CD8-positive, alpha-beta memory T cell (primary cell): ENCODE results near the gene MYMX. TPM values are rescaled to one million over a fixed set of nuclear protein-coding genes. Genes with fewer than 3 reads are reported as not detected.

Experiments used
- CTCF ChIA-PET: fragments of 350-600 bp; sonication (Branson Sonifier 250); formaldehyde crosslinking; loops from one replicate; lab custom pipeline; 2021; ENCODE audit warnings: antibody characterized with exemption; lab: Charles Lee
- POLR2A ChIA-PET: fragments of 350-600 bp; sonication (Branson Sonifier 250); formaldehyde crosslinking; loops from one replicate; lab custom pipeline; 2021; ENCODE audit warnings: antibody characterized with exemption; lab: Charles Lee
- DNase-seq, 5 donors: peaks; one replicate each; pipeline versions ENCODE4 v3.0.0 to v3.0.0-alpha.2; 2020 to 2022; ENCODE audit warnings: mixed read lengths in 1 of 5
- H3K27ac ChIP-seq: one replicate; pipeline ENCODE4 v1.7.0; 2013; ENCODE audit warnings: low read depth, mild to moderate bottlenecking, low read length, moderate library complexity
- H3K27me3 ChIP-seq: 2 replicates; pipeline ENCODE4 v1.7.0; 2013; ENCODE audit warnings: low read length, mild to moderate bottlenecking; ENCODE audit not compliant: insufficient read depth, poor library complexity, severe bottlenecking
- H3K36me3 ChIP-seq: 2 replicates; pipeline ENCODE4 v1.7.0; 2013; ENCODE audit warnings: mild to moderate bottlenecking, low read length, moderate library complexity; ENCODE audit not compliant: insufficient read depth
- H3K4me1 ChIP-seq: 2 replicates; pipeline ENCODE4 v1.7.0; 2013; ENCODE audit warnings: mild to moderate bottlenecking, low read length, moderate library complexity; ENCODE audit not compliant: insufficient read depth
- H3K4me3 ChIP-seq: 2 replicates; pipeline ENCODE4 v1.7.0; 2013; ENCODE audit warnings: mild to moderate bottlenecking, low read length
- H3K9me3 ChIP-seq: 2 replicates; pipeline ENCODE4 v1.7.0; 2013; ENCODE audit warnings: mild to moderate bottlenecking, low read length
- H3K27ac Mint-ChIP-seq, 8 donors: one replicate each; pipeline ENCODE4 v1.8.0; 2020 to 2021; ENCODE audit warnings: mixed read lengths in 8 of 8, mild to moderate bottlenecking in 6 of 8, inconsistent platforms in 3 of 8, moderate library complexity in 3 of 8
- H3K27me3 Mint-ChIP-seq, 2 donors: one replicate each; pipeline ENCODE4 v1.8.0; 2020 to 2021; ENCODE audit warnings: mixed read lengths in 2 of 2, mild to moderate bottlenecking in 1 of 2, moderate library complexity in 1 of 2
- H3K36me3 Mint-ChIP-seq, 3 donors: one replicate each; pipeline ENCODE4 v1.8.0; 2020 to 2021; ENCODE audit warnings: mixed read lengths in 3 of 3, inconsistent platforms in 1 of 3, mild to moderate bottlenecking in 1 of 3
- H3K4me1 Mint-ChIP-seq, 3 donors: one replicate each; pipeline ENCODE4 v1.8.0; 2020 to 2021; ENCODE audit warnings: mixed read lengths in 3 of 3, inconsistent platforms in 1 of 3, mild to moderate bottlenecking in 1 of 3
- H3K4me3 Mint-ChIP-seq, 7 donors: one replicate each; pipeline ENCODE4 v1.8.0; 2020 to 2021; ENCODE audit warnings: mixed read lengths in 7 of 7, mild to moderate bottlenecking in 6 of 7, moderate library complexity in 4 of 7, inconsistent platforms in 2 of 7
- H3K9me3 Mint-ChIP-seq, 5 donors: one replicate each; pipeline ENCODE4 v1.8.0; 2020 to 2022; ENCODE audit warnings: mixed read lengths in 5 of 5, mild to moderate bottlenecking in 3 of 5, moderate library complexity in 2 of 5, inconsistent platforms in 1 of 5
- polyA plus RNA-seq: library from polyadenylated mRNA; unstranded; fragments of 300-500 nt; fragmentation: Illumina TruSeq; gene quantifications from one replicate; pipeline ENCODE4 v1.2.3, GENCODE V29; 2021
- total RNA-seq, 2 experiments: library from RNA; stranded (reverse); gene quantifications; one replicate each; pipeline ENCODE4 v1.2.3, GENCODE V29; 2021

The MYMX gene
- total and polyA plus RNA-seq, 3 experiments from 2014 or later = not detected

- Mint-ChIP-seq H3K27me3 (peaks cover 12 to 22% of the 10 kb centered on the region in 2 donors), H3K4me3 (no peak overlapping the region), H3K4me1 (peaks cover under 1 to 12% (median 4%) of the 10 kb centered on the region in 3 donors), H3K36me3 (no peaks in the 10 kb centered on the region), H3K9me3 (no peaks in the 10 kb centered on the region), H3K27ac (no peak overlapping the region)
- H3K4me3 ChIP-seq = no peak overlapping the region
- no peak overlapping the region for H3K27ac ChIP-seq
- POLR2A ChIA-PET = no interaction called here
- no peaks in the 10 kb centered on the region for H3K36me3 ChIP-seq
- H3K9me3 ChIP-seq = no peaks in the 10 kb centered on the region
- H3K27me3 ChIP-seq = peaks cover 5% of the 10 kb centered on the region
- DNase-seq = no peak
- H3K4me1 ChIP-seq = peaks cover 4% of the 10 kb centered on the region
- CTCF ChIA-PET = interaction anchor here (0.6 kb wide), 1 partner anchor 39 kb away, joined by 3 read pairs; no protein-coding TSS in a partner anchor
These were observed 812 bp downstream of the MYMX start for GRCh38 chr6:44217332-44218143.

DNA sequence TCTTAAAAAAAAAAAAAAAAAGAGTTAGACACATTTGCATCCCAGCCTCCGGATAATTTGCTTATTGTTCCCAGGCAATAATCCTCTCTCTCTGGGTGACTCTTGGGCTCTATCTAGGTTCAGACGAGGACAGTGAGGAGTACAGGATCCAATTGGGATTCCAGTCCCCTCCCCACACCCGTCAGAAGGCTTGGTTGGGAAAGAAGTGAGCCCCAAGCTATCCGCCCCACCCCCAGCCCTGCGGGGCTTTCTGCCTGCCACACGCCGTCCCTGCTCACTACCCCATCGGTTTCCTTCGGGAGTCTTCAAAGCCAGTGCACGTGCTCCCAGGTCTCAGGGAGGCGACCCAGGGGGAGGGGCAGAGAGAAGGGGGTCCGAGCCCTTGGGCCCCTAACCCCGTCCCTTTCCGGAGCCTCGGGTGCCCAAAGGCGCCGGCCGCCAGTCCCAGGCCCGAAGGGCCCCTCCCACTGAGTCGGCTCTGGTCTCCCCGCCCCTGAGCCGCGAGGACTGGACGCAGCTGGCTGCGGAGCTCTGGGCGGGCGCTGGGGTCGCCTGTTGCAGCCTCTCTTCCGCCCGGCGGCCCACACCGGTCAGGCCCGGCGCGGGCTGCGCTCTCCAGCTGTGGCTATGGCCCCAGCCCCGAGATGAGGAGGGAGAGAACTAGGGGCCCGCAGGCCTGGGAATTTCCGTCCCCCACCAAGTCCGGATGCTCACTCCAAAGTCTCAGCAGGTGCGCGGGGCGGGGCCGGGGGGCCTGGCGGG lies 2.5 kb downstream of the MYMX start:
- H3K36me3 Mint-ChIP-seq = no peaks in the 10 kb centered on the region

DNA sequence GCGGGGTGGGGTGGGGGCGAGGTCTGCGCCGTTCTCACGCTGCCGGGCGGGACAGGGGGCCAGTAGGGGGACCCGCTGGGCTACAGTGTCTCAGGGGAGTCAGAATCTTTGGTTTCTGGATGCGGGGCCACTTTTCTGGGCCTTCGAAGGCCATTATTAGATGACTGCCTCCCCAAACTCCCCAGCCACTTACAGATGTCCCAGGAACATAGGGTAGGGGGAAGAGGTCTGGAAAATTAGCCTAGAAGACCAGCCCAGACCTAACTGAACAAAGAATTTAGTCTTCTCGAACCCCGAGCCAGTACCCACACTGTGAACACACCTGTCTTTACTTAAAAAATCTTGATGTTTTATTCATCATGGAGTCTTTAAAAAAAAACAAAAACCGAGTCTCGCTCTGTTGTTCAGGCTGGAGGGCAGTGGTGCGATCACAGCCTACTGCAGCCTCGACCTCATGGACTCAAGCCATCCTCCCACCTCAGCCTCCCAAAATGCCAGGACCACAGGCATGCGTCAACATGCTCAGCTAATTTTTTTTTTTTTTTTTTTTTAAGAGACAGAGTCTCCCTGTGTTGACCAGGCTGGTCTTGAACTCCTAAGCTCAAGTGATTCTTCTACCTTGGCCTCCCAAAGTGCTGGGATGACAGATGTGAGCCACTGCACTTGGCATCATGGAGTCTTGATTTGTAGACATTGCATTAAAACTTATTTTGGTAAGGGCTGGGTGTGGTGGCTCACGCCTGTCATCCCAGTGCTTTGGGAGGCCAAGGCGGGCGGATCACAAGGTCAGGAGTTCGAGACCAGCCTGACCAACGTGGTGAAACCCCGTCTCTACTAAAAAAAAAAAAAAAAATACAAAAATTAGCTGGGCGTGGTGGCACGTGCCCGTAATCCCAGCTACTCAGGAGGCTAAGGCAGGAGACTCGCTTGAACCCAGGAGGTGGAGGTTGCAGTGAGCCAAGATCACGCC lies 3.4 kb downstream of the MYMX start:
- Mint-ChIP-seq H3K9me3 (no peaks in the 10 kb centered on the region), H3K36me3 (no peaks in the 10 kb centered on the region), H3K27ac (no peak overlapping the region), H3K4me3 (peak overlapping the region in 2 of 7 donors; percentile 20 to 49), H3K4me1 (peaks cover 16 to 27% (median 17%) of the 10 kb centered on the region in 3 donors), H3K27me3 (peaks cover 12 to 16% of the 10 kb centered on the region in 2 donors)
- Histone ChIP-seq H3K4me1 (peaks cover 10% of the 10 kb centered on the region), H3K9me3 (no peaks in the 10 kb centered on the region), H3K27me3 (peaks cover 5% of the 10 kb centered on the region), H3K4me3 (no peak overlapping the region), H3K36me3 (no peaks in the 10 kb centered on the region), H3K27ac (peak overlapping the region; percentile 31)
- ChIA-PET CTCF (interaction anchor here (1.4 to 2.1 kb wide), 2 partner anchors 28 to 36 kb away, joined by 3 to 7 read pairs; no protein-coding TSS in a partner anchor), POLR2A (interaction anchor here (0.7 kb wide), 1 partner anchor 132 kb away, joined by 3 read pairs; no protein-coding TSS in a partner anchor)
- no peak for DNase-seq

More for the DNA sequence above, 2.5 kb downstream of the MYMX start:
- H3K27ac Mint-ChIP-seq = no peak overlapping the region
- ChIA-PET POLR2A (no interaction called here), CTCF (interaction anchor here (0.6 to 2.1 kb wide), 2 partner anchors 37 to 530 kb away, joined by 3 to 7 read pairs; no protein-coding TSS in a partner anchor)
- Histone ChIP-seq H3K4me1 (peaks cover 10% of the 10 kb centered on the region), H3K4me3 (peak overlapping the region; percentile 37), H3K27me3 (peaks cover 5% of the 10 kb centered on the region), H3K27ac (peak overlapping the region; percentile 51), H3K36me3 (no peaks in the 10 kb centered on the region), H3K9me3 (no peaks in the 10 kb centered on the region)
- peak in 1 of 5 donors; percentile 17 for DNase-seq
- peak overlapping the region in 3 of 7 donors; percentile 45 to 75 (median 50) for H3K4me3 Mint-ChIP-seq
- peaks cover 12 to 18% of the 10 kb centered on the region in 2 donors for H3K27me3 Mint-ChIP-seq
- no peaks in the 10 kb centered on the region for H3K9me3 Mint-ChIP-seq
- peaks cover 12 to 22% (median 13%) of the 10 kb centered on the region in 3 donors for H3K4me1 Mint-ChIP-seq

- peaks cover 5% of the 10 kb centered on the region for H3K27me3 ChIP-seq
- Mint-ChIP-seq H3K27me3 (peaks cover 12 to 15% of the 10 kb centered on the region in 2 donors), H3K4me1 (peaks cover 16 to 27% (median 17%) of the 10 kb centered on the region in 3 donors), H3K4me3 (no peak overlapping the region), H3K36me3 (no peaks in the 10 kb centered on the region), H3K9me3 (no peaks in the 10 kb centered on the region), H3K27ac (peak overlapping the region in 3 of 8 donors; percentile 58 to 79 (median 71))
- H3K36me3 ChIP-seq = no peaks in the 10 kb centered on the region
- peaks cover 10% of the 10 kb centered on the region for H3K4me1 ChIP-seq
- H3K4me3 ChIP-seq = no peak overlapping the region
- ChIA-PET CTCF (interaction anchor here (0.8 to 8.0 kb wide), 6 partner anchors 15 to 124 kb away, joined by 3 to 69 read pairs (median 3); partner anchors contain the start of gene SLC35B2), POLR2A (interaction anchor here (0.7 to 4.5 kb wide), 2 partner anchors 27 to 131 kb away, joined by 3 to 24 read pairs; partner anchors contain the start of gene HSP90AB1)
- no peak for DNase-seq
- H3K9me3 ChIP-seq = no peaks in the 10 kb centered on the region
- peak overlapping the region; percentile 20 for H3K27ac ChIP-seq
These were observed 4.2 kb downstream of the MYMX start for GRCh38 chr6:44220913-44221290.

GRCh38 chr6:44221291-44221960 lies 4.7 kb downstream of the MYMX start:
- Mint-ChIP-seq H3K27me3 (peaks cover 10 to 11% of the 10 kb centered on the region in 2 donors), H3K4me1 (peaks cover 16 to 27% (median 17%) of the 10 kb centered on the region in 3 donors), H3K9me3 (no peaks in the 10 kb centered on the region), H3K4me3 (peak overlapping the region in 4 of 7 donors; percentile 20 to 62 (median 38)), H3K36me3 (no peaks in the 10 kb centered on the region), H3K27ac (peak overlapping the region in 5 of 8 donors; percentile 45 to 82 (median 71))
- Histone ChIP-seq H3K9me3 (no peaks in the 10 kb centered on the region), H3K27me3 (peaks cover 5% of the 10 kb centered on the region), H3K4me1 (peaks cover 10% of the 10 kb centered on the region), H3K36me3 (no peaks in the 10 kb centered on the region), H3K4me3 (no peak overlapping the region), H3K27ac (peak overlapping the region; percentile 20)
- POLR2A ChIA-PET = interaction anchor here (4.5 kb wide), 1 partner anchor 26 kb away, joined by 24 read pairs; the partner anchor contains the start of gene HSP90AB1
- CTCF ChIA-PET = interaction anchor here (0.8 to 8.0 kb wide), 9 partner anchors 14 to 125 kb away, joined by 3 to 69 read pairs (median 3); partner anchors contain the start of genes AARS2 and SLC35B2
- DNase-seq = peak; percentile 62 to 84 (median 66)

DNA sequence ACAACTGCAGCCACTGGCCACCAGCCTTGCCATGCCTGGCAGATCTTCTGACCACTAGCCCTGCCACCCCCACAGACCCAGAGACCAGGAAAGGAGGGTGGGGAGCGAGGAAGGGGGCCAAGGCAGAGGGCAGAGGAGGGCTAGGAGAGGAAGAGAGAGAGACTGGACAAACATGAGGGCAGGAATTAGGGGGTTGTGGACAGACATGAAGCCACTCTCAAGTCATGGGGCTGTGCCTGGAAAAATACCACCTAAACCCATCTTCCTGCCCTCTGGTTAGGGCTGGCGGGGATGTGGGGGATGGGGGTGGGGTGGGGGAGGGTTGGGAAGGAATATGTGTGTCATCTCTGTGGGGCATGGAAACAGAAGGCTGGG lies 5.2 kb downstream of the MYMX start:
- ChIA-PET POLR2A (interaction anchor here (4.5 kb wide), 1 partner anchor 26 kb away, joined by 24 read pairs; the partner anchor contains the start of gene HSP90AB1), CTCF (interaction anchor here (1.1 to 8.0 kb wide), 6 partner anchors 14 to 91 kb away, joined by 3 to 69 read pairs (median 7); partner anchors contain the start of genes AARS2 and SLC35B2)
- peaks cover 10% of the 10 kb centered on the region for H3K4me1 ChIP-seq
- Mint-ChIP-seq H3K9me3 (no peaks in the 10 kb centered on the region), H3K36me3 (no peaks in the 10 kb centered on the region), H3K4me3 (peak overlapping the region in 3 of 7 donors; percentile 26 to 62 (median 51)), H3K27ac (peak overlapping the region in 3 of 8 donors; percentile 45 to 82 (median 79)), H3K4me1 (peaks cover 16 to 27% (median 17%) of the 10 kb centered on the region in 3 donors), H3K27me3 (peaks cover 7 to 10% of the 10 kb centered on the region in 2 donors)
- H3K4me3 ChIP-seq = no peak overlapping the region
- no peak for DNase-seq
- H3K36me3 ChIP-seq = no peaks in the 10 kb centered on the region
- H3K9me3 ChIP-seq = no peaks in the 10 kb centered on the region
- no peak overlapping the region for H3K27ac ChIP-seq
- peaks cover 5% of the 10 kb centered on the region for H3K27me3 ChIP-seq
